Lower leg skin (tissue), 3 donors: Measurements from ENCODE around the gene CLSTN1.

ENCODE experiments used
- CTCF ChIP-seq, 3 donors: fragments of 450-650 bp; IDR thresholded peaks; one replicate each; pipeline ENCODE4 v1.5.1; 2016; ENCODE audit warnings: antibody characterized with exemption in 3 of 3, mild to moderate bottlenecking in 3 of 3, moderate library complexity in 2 of 3
- POLR2A ChIP-seq, 2 donors: fragments of 450-650 bp; IDR thresholded peaks; one replicate each; pipeline ENCODE4 v1.6.1; 2016 to 2017; ENCODE audit warnings: antibody characterized with exemption in 2 of 2, mild to moderate bottlenecking in 1 of 2, moderate library complexity in 1 of 2

GRCh38 chr1:9847269-9847668 lies 23.5 kb upstream of the CLSTN1 start:
- TF ChIP-seq CTCF (IDR thresholded peaks at IDR 0.05) (no peak), POLR2A (IDR thresholded peaks at IDR 0.05) (no peak)
